Keratinocyte (primary cell): ENCODE measurements around the gene SERPINA5.

ENCODE experiments used
- EZH2 ChIP-seq: IDR thresholded peaks from one replicate; pipeline ENCODE4 v1.6.1; 2012; ENCODE audit warnings: inconsistent platforms, mild to moderate bottlenecking, low read length, moderate library complexity
- TF ChIP-seq, protein P1 (sequence below), 3 experiments: IDR thresholded peaks in 1 of 3; conservative IDR thresholded peaks in 1 of 3; optimal IDR thresholded peaks in 1 of 3; 2 replicates in 2 of 3; 3 replicates in 1 of 3; pipeline versions ENCODE3 to v1.5.1; 2011; ENCODE audit warnings: low read length in 3 of 3, mild to moderate bottlenecking in 3 of 3, moderate library complexity in 2 of 3, control low read depth in 1 of 3, inconsistent platforms in 1 of 3; ENCODE audit not compliant: insufficient read depth in 2 of 3; ENCODE audit errors: extremely low read depth in 1 of 3

DNA sequence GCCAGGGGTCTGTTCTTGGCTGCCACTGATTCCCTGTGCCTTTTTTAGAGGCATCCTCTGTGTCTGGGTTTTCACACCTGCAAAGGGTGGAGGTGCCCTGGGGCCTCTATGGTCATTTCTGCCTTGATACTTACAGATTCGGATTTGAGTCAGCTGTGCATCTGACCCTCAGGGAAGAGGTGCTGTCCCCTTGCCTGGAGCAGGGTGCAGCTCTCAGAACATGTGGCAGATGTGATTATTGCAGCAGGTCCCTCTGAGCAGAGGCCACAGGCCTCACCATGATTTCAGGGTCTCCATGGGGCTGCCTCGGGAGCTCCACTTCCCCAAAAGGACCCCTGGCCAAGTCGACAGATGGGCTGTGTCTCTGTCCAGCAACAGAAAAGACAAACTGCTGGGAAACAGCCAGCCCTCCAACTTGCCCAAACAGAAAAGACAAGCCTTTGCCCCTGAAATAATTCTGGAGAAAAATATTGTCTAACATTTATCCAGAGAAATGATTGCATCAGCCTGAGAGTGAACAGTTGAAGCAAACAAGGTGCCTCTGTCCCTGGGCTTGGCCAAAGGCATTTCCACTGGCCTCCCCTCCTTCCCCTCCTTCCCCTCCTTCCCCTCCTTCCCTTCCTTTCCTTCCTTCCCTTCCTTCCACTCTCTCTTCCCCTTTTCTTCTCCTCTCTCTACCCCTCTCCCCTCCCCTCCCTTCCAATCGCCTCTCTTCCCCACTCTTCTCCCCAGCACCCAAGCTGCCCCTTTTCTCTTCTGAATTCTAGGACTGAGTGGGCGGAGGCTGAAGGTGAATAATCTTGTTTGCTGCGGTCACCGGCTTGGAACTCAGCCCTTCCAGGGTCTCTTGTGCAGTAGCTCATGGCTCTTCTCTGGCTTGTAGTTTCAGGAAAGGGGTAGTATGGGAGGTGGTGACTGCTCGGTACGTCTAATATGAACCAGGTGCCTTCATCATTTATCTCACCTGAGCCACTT is 31.6 kb downstream of the SERPINA5 start:
- TF ChIP-seq, protein P1, sequence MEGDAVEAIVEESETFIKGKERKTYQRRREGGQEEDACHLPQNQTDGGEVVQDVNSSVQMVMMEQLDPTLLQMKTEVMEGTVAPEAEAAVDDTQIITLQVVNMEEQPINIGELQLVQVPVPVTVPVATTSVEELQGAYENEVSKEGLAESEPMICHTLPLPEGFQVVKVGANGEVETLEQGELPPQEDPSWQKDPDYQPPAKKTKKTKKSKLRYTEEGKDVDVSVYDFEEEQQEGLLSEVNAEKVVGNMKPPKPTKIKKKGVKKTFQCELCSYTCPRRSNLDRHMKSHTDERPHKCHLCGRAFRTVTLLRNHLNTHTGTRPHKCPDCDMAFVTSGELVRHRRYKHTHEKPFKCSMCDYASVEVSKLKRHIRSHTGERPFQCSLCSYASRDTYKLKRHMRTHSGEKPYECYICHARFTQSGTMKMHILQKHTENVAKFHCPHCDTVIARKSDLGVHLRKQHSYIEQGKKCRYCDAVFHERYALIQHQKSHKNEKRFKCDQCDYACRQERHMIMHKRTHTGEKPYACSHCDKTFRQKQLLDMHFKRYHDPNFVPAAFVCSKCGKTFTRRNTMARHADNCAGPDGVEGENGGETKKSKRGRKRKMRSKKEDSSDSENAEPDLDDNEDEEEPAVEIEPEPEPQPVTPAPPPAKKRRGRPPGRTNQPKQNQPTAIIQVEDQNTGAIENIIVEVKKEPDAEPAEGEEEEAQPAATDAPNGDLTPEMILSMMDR (optimal IDR thresholded peaks at IDR 0.05 in 1 of 3, IDR thresholded peaks at IDR 0.05 in 1 of 3, conservative IDR thresholded peaks at IDR 0.05 in 1 of 3; ENCODE audit: extremely low read depth in 1 of 3, insufficient read depth in 2 of 3, low read length in 3 of 3), result no peak
- no peak for TF ChIP-seq EZH2
